OCI-LY7 (cell line): ENCODE measurements around the gene IZUMO4. TPM values are rescaled to one million over a fixed set of nuclear protein-coding genes. Genes with fewer than 3 reads are reported as not detected.

Experiments
- BruUV-seq: library from RNA; stranded (reverse); fragments of 400-500 nt; replicated peaks from 2 replicates; lab custom pipeline; 2021; lab: Mats Ljungman, UMichigan
- CTCF ChIA-PET: fragments of 300-600 bp; sonication (Branson Sonifier 250); formaldehyde crosslinking; loops from one replicate; lab custom pipeline; 2022; ENCODE audit warnings: antibody characterized with exemption; ENCODE audit not compliant: unreplicated experiment; lab: Charles Lee
- POLR2A ChIA-PET: fragments of 300-600 bp; sonication (Branson Sonifier 250); formaldehyde crosslinking; loops from one replicate; lab custom pipeline; 2022; ENCODE audit warnings: antibody characterized with exemption; lab: Charles Lee
- DNase-seq: peaks from one replicate; pipeline ENCODE4 v3.0.0-alpha.2; 2015; ENCODE audit warnings: low spot score
- H2AFZ ChIP-seq: fragments of 200-600 bp; sonication (generic), shearing (Covaris generic); 2 replicates; pipeline ENCODE4 v1.6.1; 2014; ENCODE audit warnings: mild to moderate bottlenecking, antibody characterized with exemption, low read length, moderate library complexity
- H3K27ac ChIP-seq: fragments of 200-600 bp; sonication (generic); 2 replicates; pipeline ENCODE4 v1.5.1; 2014; ENCODE audit warnings: mixed run types, low read depth, mild to moderate bottlenecking, moderate library complexity, low read length, inconsistent platforms; ENCODE audit not compliant: poor library complexity, severe bottlenecking
- H3K36me3 ChIP-seq: fragments of 200-600 bp; sonication (generic); 2 replicates; pipeline ENCODE4 v1.6.1; 2014; ENCODE audit warnings: mild to moderate bottlenecking, antibody characterized with exemption, low read length, moderate library complexity, mixed read lengths; ENCODE audit not compliant: insufficient read depth
- H3K4me1 ChIP-seq: fragments of 200-600 bp; sonication (generic); 2 replicates; pipeline ENCODE4 v1.5.1; 2014; ENCODE audit warnings: mild to moderate bottlenecking, low read length; ENCODE audit not compliant: insufficient read depth, poor library complexity, severe bottlenecking
- H3K4me2 ChIP-seq: fragments of 200-600 bp; sonication (generic); 2 replicates; pipeline ENCODE4 v1.6.1; 2014; ENCODE audit warnings: mild to moderate bottlenecking, low read length
- H3K4me3 ChIP-seq: fragments of 200-600 bp; sonication (generic); 2 replicates; pipeline ENCODE4 v1.5.1; 2014; ENCODE audit warnings: mild to moderate bottlenecking, low read depth, low read length; ENCODE audit not compliant: poor library complexity, severe bottlenecking
- H3K79me2 ChIP-seq: fragments of 200-600 bp; sonication (generic); 2 replicates; pipeline ENCODE4 v1.6.1; 2016; ENCODE audit warnings: low read depth, mild to moderate bottlenecking, low read length, moderate library complexity, mixed read lengths; ENCODE audit not compliant: insufficient read depth
- H3K9me2 ChIP-seq: fragments of 200-600 bp; sonication (generic); 2 replicates; pipeline ENCODE4 v1.6.1; 2016; ENCODE audit warnings: mild to moderate bottlenecking, low read length, mixed read lengths; ENCODE audit not compliant: insufficient read depth
- H3K9me3 ChIP-seq: fragments of 200-600 bp; sonication (generic); 2 replicates; pipeline ENCODE4 v1.6.1; 2014; ENCODE audit warnings: mild to moderate bottlenecking, mixed run types, low read length, mixed read lengths
- H4K20me1 ChIP-seq: fragments of 200-600 bp; sonication (generic); 2 replicates; pipeline ENCODE4 v1.6.1; 2014; ENCODE audit warnings: mild to moderate bottlenecking, antibody characterized with exemption, low read length, moderate library complexity, mixed read lengths; ENCODE audit not compliant: insufficient read depth
- CTCF ChIP-seq: fragments of 200-600 bp; sonication (generic); conservative IDR thresholded peaks from 2 replicates; pipeline ENCODE4 v1.5.1; 2014; ENCODE audit warnings: mild to moderate bottlenecking, antibody characterized with exemption, low read length, moderate library complexity, mixed read lengths
- EZH2phosphoT487 ChIP-seq: fragments of 200-600 bp; sonication (generic); IDR thresholded peaks from 2 replicates; pipeline ENCODE4 v1.6.1; 2018; ENCODE audit warnings: low read depth, borderline replicate concordance, mild to moderate bottlenecking, mixed run types, antibody characterized with exemption, low read length, moderate library complexity, mixed read lengths
- intact Hi-C: fragments of 100-400 bp; cut with micrococcal nuclease; formaldehyde crosslinking; loops from one replicate; pipeline ENCODE4 v1.10.0; 2022; ENCODE audit not compliant: unreplicated experiment
- total RNA-seq, 2 experiments: library from RNA; depleted of rRNA in 1 of 2; stranded (reverse); fragments of >200 nt in 1 of 2; shearing (Covaris generic) in 1 of 2; gene quantifications; 2 replicates each; pipeline ENCODE4 v1.2.3, GENCODE V29; 2014 to 2022

IZUMO4 gene
- total RNA-seq, 2 experiments from 2014 or later = 7.3 to 12.9 TPM

GRCh38 chr19:2048959-2049740 lies 47.6 kb upstream of the IZUMO4 start:
- CTCF ChIA-PET = no interaction called here

GRCh38 chr19:2049741-2050348 lies 46.9 kb upstream of the IZUMO4 start:
- no peaks in the 10 kb centered on the region for H3K9me3 ChIP-seq
- no TSS peak for BruUV-seq
- no peak overlapping the region for H2AFZ ChIP-seq
- no peaks in the 10 kb centered on the region for H3K9me2 ChIP-seq
- peaks cover 49% of the 10 kb centered on the region for H3K4me1 ChIP-seq
- CTCF ChIA-PET = no interaction called here
- peak overlapping the region; percentile 68 for H3K27ac ChIP-seq
- H3K4me2 ChIP-seq = peak overlapping the region; percentile 93
- TF ChIP-seq EZH2phosphoT487 (no peak), CTCF (no peak)
- POLR2A ChIA-PET = interaction anchor here (0.6 to 0.7 kb wide), 2 partner anchors 12 to 43 kb away, joined by 3 read pairs; no protein-coding TSS in a partner anchor
- H3K4me3 ChIP-seq = peak overlapping the region; percentile 98
- intact Hi-C loops = loop anchor here (2.0 kb wide), 2 partner anchors 37 to 45 kb away; no protein-coding TSS in a partner anchor
- 0 out of 2 replicates have a peak, but pooled peaks cover 6% of the 10 kb centered on the region for H4K20me1 ChIP-seq
- DNase-seq = peak; percentile 87
- peaks cover 43% of the 10 kb centered on the region for H3K36me3 ChIP-seq
- peaks cover 30% of the 10 kb centered on the region for H3K79me2 ChIP-seq

More at GRCh38 chr19:2048959-2049740, 47.6 kb upstream of the IZUMO4 start:
- DNase-seq = peak; percentile 32
- H3K9me2 ChIP-seq = no peaks in the 10 kb centered on the region
- H3K4me2 ChIP-seq = peak overlapping the region; percentile 93
- H3K79me2 ChIP-seq = peaks cover 30% of the 10 kb centered on the region
- H3K9me3 ChIP-seq = no peaks in the 10 kb centered on the region
- H3K36me3 ChIP-seq = peaks cover 48% of the 10 kb centered on the region
- peaks cover 49% of the 10 kb centered on the region for H3K4me1 ChIP-seq
- H3K27ac ChIP-seq = peak overlapping the region; percentile 68
- H3K4me3 ChIP-seq = peak overlapping the region; percentile 98
- intact Hi-C loops = no loop called here
- POLR2A ChIA-PET = interaction anchor here (0.6 to 0.7 kb wide), 3 partner anchors 11 to 43 kb away, joined by 3 to 4 read pairs (median 3); no protein-coding TSS in a partner anchor
- TF ChIP-seq EZH2phosphoT487 (no peak), CTCF (no peak)
- BruUV-seq = no TSS peak
- H4K20me1 ChIP-seq = 0 out of 2 replicates have a peak, but pooled peaks cover 6% of the 10 kb centered on the region
- no peak overlapping the region for H2AFZ ChIP-seq
